ENCODE data around the gene TMEM208. TPM values are rescaled to one million over a fixed set of nuclear protein-coding genes. Genes with fewer than 3 reads are reported as not detected.

Gene TMEM208
- total and polyA plus RNA-seq, 4 donors = 22.1 to 196 (median 93.8) TPM

DNA sequence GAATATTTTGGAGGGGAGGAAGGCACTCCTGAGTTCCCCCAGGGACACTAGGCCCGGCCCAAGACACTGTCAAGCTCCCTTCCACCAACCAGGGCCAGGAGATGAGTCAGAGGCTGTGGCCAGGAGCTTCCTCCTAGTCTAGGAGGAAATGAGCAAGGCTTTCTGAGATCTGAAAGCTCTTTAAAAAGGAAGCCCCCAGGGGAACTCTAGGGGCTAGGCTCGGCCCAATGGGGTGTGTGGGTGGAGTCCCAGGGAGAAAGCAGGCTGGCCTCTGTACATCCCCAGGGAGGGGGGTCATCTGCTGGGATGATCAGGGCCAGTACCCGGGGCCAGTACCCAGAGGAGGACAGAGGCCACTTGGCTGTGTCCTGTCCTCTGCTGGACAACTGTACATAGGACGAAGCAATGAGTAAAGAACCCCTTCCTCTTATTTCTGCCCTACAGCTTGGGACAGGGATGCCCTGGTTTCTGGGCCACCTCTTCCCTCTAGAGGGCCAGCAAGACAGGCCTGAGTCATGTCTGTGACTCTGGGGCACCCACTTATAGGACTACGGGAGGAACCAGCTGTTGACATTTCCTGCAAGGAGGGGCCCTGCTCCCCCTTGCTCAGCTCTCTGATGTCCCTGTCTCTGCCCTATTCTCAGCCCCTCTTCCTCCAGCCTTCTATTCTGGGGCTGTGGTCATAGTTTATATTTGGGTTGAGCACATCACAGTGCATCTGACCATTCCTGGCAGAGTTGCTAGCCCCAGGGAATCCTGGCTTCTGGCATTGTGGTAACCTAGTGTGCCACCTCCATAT, 17.7 kb downstream of the TMEM208 start:
- DNase-seq = peak in 2 of 3 donors; percentile 46 to 48
- TF ChIP-seq, protein P1, sequence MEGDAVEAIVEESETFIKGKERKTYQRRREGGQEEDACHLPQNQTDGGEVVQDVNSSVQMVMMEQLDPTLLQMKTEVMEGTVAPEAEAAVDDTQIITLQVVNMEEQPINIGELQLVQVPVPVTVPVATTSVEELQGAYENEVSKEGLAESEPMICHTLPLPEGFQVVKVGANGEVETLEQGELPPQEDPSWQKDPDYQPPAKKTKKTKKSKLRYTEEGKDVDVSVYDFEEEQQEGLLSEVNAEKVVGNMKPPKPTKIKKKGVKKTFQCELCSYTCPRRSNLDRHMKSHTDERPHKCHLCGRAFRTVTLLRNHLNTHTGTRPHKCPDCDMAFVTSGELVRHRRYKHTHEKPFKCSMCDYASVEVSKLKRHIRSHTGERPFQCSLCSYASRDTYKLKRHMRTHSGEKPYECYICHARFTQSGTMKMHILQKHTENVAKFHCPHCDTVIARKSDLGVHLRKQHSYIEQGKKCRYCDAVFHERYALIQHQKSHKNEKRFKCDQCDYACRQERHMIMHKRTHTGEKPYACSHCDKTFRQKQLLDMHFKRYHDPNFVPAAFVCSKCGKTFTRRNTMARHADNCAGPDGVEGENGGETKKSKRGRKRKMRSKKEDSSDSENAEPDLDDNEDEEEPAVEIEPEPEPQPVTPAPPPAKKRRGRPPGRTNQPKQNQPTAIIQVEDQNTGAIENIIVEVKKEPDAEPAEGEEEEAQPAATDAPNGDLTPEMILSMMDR (IDR thresholded peaks at IDR 0.05; ENCODE audit: control extremely low read depth, extremely low read depth) = no peak

DNA sequence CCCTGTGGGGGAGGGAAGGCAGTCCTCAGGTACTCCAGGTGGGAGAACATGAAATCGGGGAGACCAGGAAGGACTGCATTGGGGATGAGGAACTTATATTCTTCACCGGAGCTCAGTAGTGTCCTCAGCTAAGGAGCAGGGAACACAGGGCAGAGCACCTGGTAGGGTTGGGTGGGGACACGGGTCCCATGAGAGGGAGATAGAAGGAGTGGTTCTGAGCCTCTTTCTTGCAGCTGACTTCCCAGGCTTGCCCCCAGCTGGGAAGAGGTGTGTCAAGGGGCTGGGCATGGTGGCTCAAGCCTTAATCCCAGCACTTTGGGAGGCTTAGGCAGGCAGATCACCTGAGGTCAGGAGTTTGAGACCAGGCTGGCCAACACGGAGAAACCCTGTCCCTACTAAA, 18.3 kb downstream of the TMEM208 start:
- H3K36me3 ChIP-seq (ENCODE audit: control insufficient read depth in 4 of 4, insufficient read depth in 4 of 4, low read length in 4 of 4) = peaks cover 0 to 25% (median 5%) of the 10 kb centered on the region in 4 donors
- no peak overlapping the region for H3K4me3 ChIP-seq
- peak overlapping the region; percentile 96 to 98 for H3K27ac ChIP-seq (ENCODE audit: low read depth in 1 of 2, low read length in 1 of 2)
- no peaks in the 10 kb centered on the region for H3K9me3 ChIP-seq (ENCODE audit: control insufficient read depth in 4 of 4, insufficient read depth in 3 of 4, low read length in 3 of 4)
- no peaks in the 10 kb centered on the region for H3K27me3 ChIP-seq (ENCODE audit: control insufficient read depth in 3 of 3, insufficient read depth in 3 of 3, low read length in 2 of 3)
- ATAC-seq (ENCODE audit: insufficient read depth, low FRiP score) (no peak), DNase-seq (no peak)
- TF ChIP-seq, protein P1 (IDR thresholded peaks at IDR 0.05; ENCODE audit: control extremely low read depth, extremely low read depth) = no peak
- H3K4me1 ChIP-seq (ENCODE audit: control insufficient read depth in 5 of 5, insufficient read depth in 5 of 5, low read length in 5 of 5) = peaks cover 15 to 75% (median 47%) of the 10 kb centered on the region in 5 donors
- WGBS, 2 donors = 44 to 50% methylated on average over 4 of the region's 4 CpGs
- H3K9ac ChIP-seq (ENCODE audit: insufficient read depth in 1 of 2, low read length in 2 of 2) = peak overlapping the region in 1 of 2 donors; percentile 63

More for the DNA sequence above, 17.7 kb downstream of the TMEM208 start:
- H3K4me3 ChIP-seq = no peak overlapping the region
- peak overlapping the region in 1 of 2 donors; percentile 63 for H3K9ac ChIP-seq (ENCODE audit: insufficient read depth in 1 of 2, low read length in 2 of 2)
- H3K36me3 ChIP-seq (ENCODE audit: control insufficient read depth in 4 of 4, insufficient read depth in 4 of 4, low read length in 4 of 4) = peaks cover 0 to 28% (median 6%) of the 10 kb centered on the region in 4 donors
- peaks cover 15 to 69% (median 51%) of the 10 kb centered on the region in 5 donors for H3K4me1 ChIP-seq (ENCODE audit: control insufficient read depth in 5 of 5, insufficient read depth in 5 of 5, low read length in 5 of 5)
- no peaks in the 10 kb centered on the region for H3K9me3 ChIP-seq (ENCODE audit: control insufficient read depth in 4 of 4, insufficient read depth in 3 of 4, low read length in 3 of 4)
- H3K27ac ChIP-seq (ENCODE audit: low read depth in 1 of 2, low read length in 1 of 2) = peak overlapping the region; percentile 96 to 98
- peak; percentile 8 for ATAC-seq (ENCODE audit: insufficient read depth, low FRiP score)
- no peaks in the 10 kb centered on the region for H3K27me3 ChIP-seq (ENCODE audit: control insufficient read depth in 3 of 3, insufficient read depth in 3 of 3, low read length in 2 of 3)
- WGBS, 2 donors = 6 to 16% methylated on average over 5 of the region's 5 CpGs

DNA sequence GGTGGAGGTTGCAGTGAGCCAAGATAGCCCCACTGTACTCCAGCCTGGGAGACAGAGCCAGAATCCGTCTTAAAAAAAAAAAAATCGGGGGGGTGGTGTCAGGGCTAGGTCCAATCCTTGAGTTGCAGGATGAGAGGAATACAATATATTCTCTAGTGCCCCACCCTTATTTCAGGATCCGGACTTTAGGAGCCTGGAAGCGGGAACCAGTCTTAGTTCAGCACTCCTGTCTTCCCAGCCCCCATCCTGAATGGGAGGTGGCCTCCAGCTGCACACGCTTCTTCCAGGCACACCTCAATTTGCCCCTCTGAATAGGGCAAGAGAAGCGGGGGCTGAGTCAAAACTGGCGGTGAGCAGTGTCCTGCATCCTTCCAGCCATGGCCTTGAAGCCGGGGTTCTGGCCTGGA, 18.7 kb downstream of the TMEM208 start:
- no peak for ATAC-seq (ENCODE audit: insufficient read depth, low FRiP score)
- Histone ChIP-seq H3K4me1 (ENCODE audit: control insufficient read depth in 5 of 5, insufficient read depth in 5 of 5, low read length in 5 of 5) (peaks cover 13 to 76% (median 46%) of the 10 kb centered on the region in 5 donors), H3K27me3 (ENCODE audit: control insufficient read depth in 3 of 3, insufficient read depth in 3 of 3, low read length in 2 of 3) (no peaks in the 10 kb centered on the region), H3K4me3 (peak overlapping the region; percentile 90), H3K27ac (ENCODE audit: low read depth in 1 of 2, low read length in 1 of 2) (peak overlapping the region; percentile 96 to 98), H3K9ac (ENCODE audit: insufficient read depth in 1 of 2, low read length in 2 of 2) (no peak overlapping the region), H3K9me3 (ENCODE audit: control insufficient read depth in 4 of 4, insufficient read depth in 3 of 4, low read length in 3 of 4) (no peaks in the 10 kb centered on the region), H3K36me3 (ENCODE audit: control insufficient read depth in 4 of 4, insufficient read depth in 4 of 4, low read length in 4 of 4) (peaks cover 0 to 25% (median 5%) of the 10 kb centered on the region in 4 donors)
- TF ChIP-seq, protein P1 (IDR thresholded peaks at IDR 0.05; ENCODE audit: control extremely low read depth, extremely low read depth) = no peak
- no peak for DNase-seq
- WGBS, 2 donors = 13 to 22% methylated on average over 8 of the region's 8 CpGs

Measured in lung (tissue), 12 donors.